Dermis microvascular lymphatic vessel endothelial cell (primary cell): ENCODE data around the gene TOMM40L. TPM values are rescaled to one million over a fixed set of nuclear protein-coding genes. Genes with fewer than 3 reads are reported as not detected.
"Not testable (repeated sequence)": the region's sequence is repeated elsewhere in the genome, so short reads cannot be mapped to it uniquely, and the experiment has no call there.

ENCODE experiments used
- DNase-seq, 2 donors: peaks; one replicate each; pipeline versions ENCODE4 v3.0.0 to v3.0.0-alpha.2; 2010; ENCODE audit warnings: low read depth in 2 of 2
- total RNA-seq: library from RNA; depleted of rRNA; stranded (reverse); fragments of >200 nt; gene quantifications from 2 replicates; pipeline ENCODE4 v1.2.1, GENCODE V29; 2014

The TOMM40L gene
- total RNA-seq, 1 donor from 2014 or later: 12.2 TPM

GRCh38 chr1:161220002-161220401 lies 5.9 kb upstream of the TOMM40L start:
- no peak for DNase-seq

- no peak for DNase-seq
These were observed 3.5 kb upstream of the TOMM40L start for GRCh38 chr1:161222175-161223019.

GRCh38 chr1:161223805-161224694 lies 1.8 kb upstream of the TOMM40L start:
- DNase-seq: no peak

- not testable (repeated sequence) for DNase-seq
These were observed 1.2 kb upstream of the TOMM40L start for GRCh38 chr1:161224695-161225087.

- DNase-seq: no peak
These were observed 704 bp upstream of the TOMM40L start for GRCh38 chr1:161225178-161225533.

GRCh38 chr1:161226320-161226711 lies 456 bp downstream of the TOMM40L start:
- DNase-seq: no peak

GRCh38 chr1:161226759-161227158 lies 899 bp downstream of the TOMM40L start:
- no peak for DNase-seq

- peak; percentile 60 to 79 for DNase-seq
These were observed 1.5 kb downstream of the TOMM40L start for GRCh38 chr1:161227196-161227871.

- no peak for DNase-seq
These were observed 2.2 kb downstream of the TOMM40L start for GRCh38 chr1:161228032-161228431.

GRCh38 chr1:161229896-161230295 lies 4.0 kb downstream of the TOMM40L start:
- peak in 1 of 2 donors; percentile 21 for DNase-seq

GRCh38 chr1:161230762-161231161 lies 4.9 kb downstream of the TOMM40L start:
- no peak for DNase-seq

GRCh38 chr1:161233102-161233501 lies 7.2 kb downstream of the TOMM40L start:
- DNase-seq: no peak

GRCh38 chr1:161235957-161236775 lies 10.3 kb downstream of the TOMM40L start:
- no peak for DNase-seq

GRCh38 chr1:161238039-161238473 lies 12.2 kb downstream of the TOMM40L start, which contains the start of gene NR1I3:
Gene NR1I3, minus strand, starts transcription at chr1:161238203. Its CDS starts 1,638 bp downstream, at chr1:161236565.
- no peak for DNase-seq

- no peak for DNase-seq
These were observed 15.8 kb downstream of the TOMM40L start for GRCh38 chr1:161241682-161242081.

- no peak for DNase-seq
These were observed 16.5 kb downstream of the TOMM40L start for GRCh38 chr1:161242313-161242712.

GRCh38 chr1:161244888-161245287 lies 19.0 kb downstream of the TOMM40L start:
- DNase-seq: no peak

- not testable (repeated sequence) for DNase-seq
These were observed 24.2 kb downstream of the TOMM40L start for GRCh38 chr1:161250100-161250499.

- DNase-seq: no peak
These were observed 25.0 kb downstream of the TOMM40L start for GRCh38 chr1:161250829-161251228.

GRCh38 chr1:161251579-161251978 lies 25.7 kb downstream of the TOMM40L start:
- no peak for DNase-seq

GRCh38 chr1:161255302-161255701 lies 29.4 kb downstream of the TOMM40L start:
- DNase-seq: not testable (repeated sequence)
